Measurements from ENCODE around the gene KIF13A.

GRCh38 chr6:17714177-17714576, 273.3 kb downstream of the KIF13A start:
- TF ChIP-seq CTCF (IDR thresholded peaks at IDR 0.05; ENCODE audit: low read depth, low read length) (no peak), EZH2phosphoT487 (IDR thresholded peaks at IDR 0.05; ENCODE audit: low read depth) (no peak)
